HL-60/S4 treated with phorbol 12-myristate 13-acetate at 8.2 ng/mL for 4 days and 3 days (cell line): ENCODE measurements around the gene RASA3.
"Not testable (repeated sequence)": the region's sequence is repeated elsewhere in the genome, so short reads cannot be mapped to it uniquely, and the experiment has no call there.

Source experiments
- in situ Hi-C: fragments of 300-500 bp; cut with MboI; formaldehyde crosslinking; loops from 2 replicates; pipeline ENCODE4 v1.15.0; 2022; ENCODE audit warnings: low sequenced_read_pairs

The RASA3 gene

GRCh38 chr13:113996081-113996911 lies 136.1 kb downstream of the RASA3 start:
- in situ Hi-C loops = no loop called here

GRCh38 chr13:113995051-113995601 lies 137.3 kb downstream of the RASA3 start:
- in situ Hi-C loops = no loop called here

- in situ Hi-C loops = no loop called here
Measured at GRCh38 chr13:113992276-113993005, 140.0 kb downstream of the RASA3 start.

DNA sequence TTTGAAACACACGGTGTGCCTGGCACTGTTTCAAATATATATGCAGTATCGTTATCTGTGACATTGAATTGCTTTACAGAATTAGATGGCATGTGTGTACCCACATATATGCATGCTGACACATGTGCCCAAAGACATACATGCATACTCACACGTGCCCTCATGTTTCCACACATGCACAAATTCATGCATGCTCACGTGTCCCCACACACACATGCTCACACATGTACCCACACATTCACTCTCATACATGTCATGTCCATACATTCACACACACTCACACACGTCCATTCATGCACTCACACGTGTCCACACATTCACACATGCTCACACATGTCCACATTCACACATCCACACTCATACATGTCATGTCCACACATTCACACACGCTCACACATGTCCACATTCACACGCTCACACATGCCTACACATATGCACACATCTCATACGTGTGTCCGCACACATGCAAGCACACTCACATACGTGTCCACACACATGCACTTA lies 140.7 kb downstream of the RASA3 start:
- in situ Hi-C loops = no loop called here

DNA sequence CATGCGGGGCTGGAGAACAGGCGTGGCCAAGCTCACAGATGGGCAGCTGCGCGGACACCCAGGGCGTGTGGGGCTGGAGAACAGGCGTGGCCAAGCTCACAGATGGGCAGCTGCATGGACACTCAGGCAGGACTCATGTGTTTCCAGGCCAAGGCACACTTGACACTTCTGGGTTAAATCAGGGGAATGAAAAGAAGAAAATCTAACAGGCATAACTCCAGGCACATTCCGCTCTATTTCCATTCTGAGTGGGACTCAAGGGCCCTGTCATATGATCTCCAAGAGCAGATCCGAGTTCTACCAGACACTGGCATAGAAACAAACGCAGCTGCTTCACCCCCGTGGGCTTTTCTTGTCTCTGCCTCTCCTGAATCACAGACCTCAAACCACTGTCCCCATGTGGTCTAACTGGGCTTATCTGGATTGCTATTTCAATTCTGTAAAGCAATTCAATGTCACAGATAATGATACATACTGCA lies 141.2 kb downstream of the RASA3 start:
- in situ Hi-C loops = no loop called here

GRCh38 chr13:113990321-113990837 lies 142.0 kb downstream of the RASA3 start:
- in situ Hi-C loops = no loop called here

DNA sequence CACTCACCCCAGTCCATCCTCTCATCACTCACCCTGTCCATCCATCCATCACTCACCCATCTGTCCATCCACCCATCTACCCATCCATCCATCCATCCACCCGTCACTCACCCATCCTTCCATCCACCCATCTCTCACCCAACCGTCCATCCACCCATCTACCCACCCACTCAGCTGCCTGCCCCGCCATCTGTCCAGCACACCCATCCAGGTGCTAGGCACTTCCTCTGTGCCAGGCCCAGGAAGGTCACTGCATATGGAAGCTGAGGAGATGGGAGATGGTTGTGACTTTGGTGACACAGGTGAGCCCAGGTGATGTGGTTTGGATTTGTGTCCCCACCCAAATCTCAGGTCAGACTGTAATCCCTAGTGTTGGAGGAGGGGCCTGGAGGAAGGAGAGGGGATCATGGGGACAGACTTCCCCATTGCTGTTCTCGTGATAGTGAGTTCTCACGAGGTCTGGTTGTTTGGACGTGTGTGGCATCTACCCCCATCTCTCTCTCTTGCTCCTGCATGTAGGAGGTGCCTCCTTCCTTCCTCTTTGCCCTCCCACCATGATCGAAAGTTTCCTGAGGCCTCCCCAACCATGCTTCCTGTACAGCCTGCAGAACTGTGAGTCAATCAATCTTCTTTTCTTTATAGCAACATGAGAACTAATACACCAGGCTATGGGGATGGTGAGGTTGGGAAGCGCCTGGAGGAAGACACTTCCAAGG lies 142.7 kb downstream of the RASA3 start:
- in situ Hi-C loops = no loop called here

DNA sequence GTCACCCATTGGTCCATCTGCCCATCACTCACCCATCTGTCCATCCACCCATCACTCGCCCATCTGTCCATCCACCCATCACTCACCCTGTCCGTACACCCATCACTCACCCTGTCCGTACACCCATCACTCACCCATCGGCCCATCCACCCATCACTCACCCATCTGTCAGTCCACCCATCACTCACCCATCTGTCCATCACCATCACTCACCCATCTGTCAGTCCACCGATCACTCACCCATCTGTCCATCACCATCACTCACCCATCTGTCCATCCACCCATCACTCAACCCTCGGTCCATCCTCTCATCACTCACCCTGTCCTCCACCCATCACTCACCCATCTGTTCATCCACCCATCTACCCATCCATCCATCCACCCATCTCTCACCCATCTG lies 143.6 kb downstream of the RASA3 start:
- in situ Hi-C loops = not testable (repeated sequence)

- in situ Hi-C loops = no loop called here
Measured at GRCh38 chr13:113982296-113982661, 150.1 kb downstream of the RASA3 start.

GRCh38 chr13:113981611-113982295 lies 150.7 kb downstream of the RASA3 start:
- in situ Hi-C loops = no loop called here

DNA sequence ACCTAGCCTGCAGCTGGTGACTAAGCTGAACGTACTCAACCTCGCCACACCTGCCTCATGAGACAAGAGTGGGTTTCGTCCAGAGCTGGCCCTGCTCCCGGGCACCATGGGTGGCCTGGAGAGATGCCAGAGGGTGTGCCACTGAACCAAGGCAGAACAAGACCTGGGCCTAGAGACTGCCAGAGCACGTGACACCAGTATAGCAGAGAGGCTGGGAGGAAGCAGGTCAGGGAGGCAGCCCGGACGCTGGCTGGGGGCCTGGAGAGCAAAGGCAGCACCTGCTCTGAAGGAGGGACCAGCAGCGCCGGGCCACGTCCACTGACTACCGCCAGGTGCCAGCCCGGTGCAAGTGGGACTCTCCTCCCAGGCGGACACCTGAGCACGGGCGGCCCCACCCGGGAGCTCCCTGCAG lies 151.2 kb downstream of the RASA3 start:
- in situ Hi-C loops = no loop called here

DNA sequence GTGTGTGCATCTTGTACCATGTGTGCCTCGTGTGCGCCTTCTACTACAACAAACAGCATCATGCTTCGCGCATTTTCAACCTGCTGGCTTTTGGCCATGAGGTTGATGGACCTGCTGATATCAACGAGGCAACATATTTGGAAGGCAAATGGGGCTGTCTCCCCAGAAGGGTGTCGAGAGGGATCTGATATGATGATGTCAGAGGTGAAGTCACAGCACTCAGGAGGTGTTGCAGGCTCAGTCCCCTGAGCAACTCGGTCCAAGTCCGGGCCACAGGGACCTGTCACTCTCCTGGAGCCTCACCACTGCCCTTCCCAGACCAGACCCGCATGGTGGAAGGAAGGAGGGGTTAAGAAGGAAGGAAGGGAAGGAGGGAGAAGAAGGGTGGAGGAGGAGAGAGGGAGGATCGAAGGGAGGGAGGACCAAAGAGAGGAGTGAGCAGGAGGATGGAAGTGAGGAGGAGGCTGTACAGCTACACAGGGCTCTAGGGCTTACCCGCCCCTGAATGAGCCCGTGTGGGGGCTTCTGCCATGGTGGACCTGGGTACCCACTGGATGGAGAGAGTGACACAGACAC lies 151.8 kb downstream of the RASA3 start:
- in situ Hi-C loops = no loop called here

DNA sequence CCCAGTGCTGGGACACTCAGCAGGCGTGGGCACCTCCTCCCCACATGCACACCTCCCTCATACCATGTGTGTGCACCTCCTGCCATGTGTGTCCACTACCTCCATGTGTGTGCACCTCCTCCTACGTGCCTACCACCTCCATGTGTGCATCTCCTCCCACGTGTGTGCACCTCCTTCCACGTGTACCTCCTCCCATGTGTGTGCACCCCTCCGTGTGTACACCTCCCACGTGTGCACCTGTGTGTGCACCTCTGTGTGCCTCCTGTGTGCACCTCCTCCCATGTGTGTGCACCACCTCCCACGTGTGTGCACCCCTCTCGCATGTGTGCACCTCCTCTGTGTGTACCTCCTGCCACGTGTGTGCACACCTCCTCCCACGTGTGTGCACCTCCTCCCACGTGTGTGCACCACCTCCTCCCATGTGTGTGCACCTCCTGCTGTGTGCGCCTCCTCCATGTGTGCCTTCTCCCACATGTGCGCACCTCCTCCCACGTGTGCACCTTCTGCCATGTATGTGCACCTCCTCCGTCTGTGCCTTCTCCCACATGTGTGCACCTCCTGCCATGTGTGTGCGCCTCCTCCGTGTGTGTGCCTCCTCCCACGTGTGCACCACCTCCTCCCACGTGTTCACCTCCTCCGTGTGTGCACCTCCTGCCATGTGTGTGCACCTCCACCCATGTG lies 152.5 kb downstream of the RASA3 start:
- in situ Hi-C loops = no loop called here

DNA sequence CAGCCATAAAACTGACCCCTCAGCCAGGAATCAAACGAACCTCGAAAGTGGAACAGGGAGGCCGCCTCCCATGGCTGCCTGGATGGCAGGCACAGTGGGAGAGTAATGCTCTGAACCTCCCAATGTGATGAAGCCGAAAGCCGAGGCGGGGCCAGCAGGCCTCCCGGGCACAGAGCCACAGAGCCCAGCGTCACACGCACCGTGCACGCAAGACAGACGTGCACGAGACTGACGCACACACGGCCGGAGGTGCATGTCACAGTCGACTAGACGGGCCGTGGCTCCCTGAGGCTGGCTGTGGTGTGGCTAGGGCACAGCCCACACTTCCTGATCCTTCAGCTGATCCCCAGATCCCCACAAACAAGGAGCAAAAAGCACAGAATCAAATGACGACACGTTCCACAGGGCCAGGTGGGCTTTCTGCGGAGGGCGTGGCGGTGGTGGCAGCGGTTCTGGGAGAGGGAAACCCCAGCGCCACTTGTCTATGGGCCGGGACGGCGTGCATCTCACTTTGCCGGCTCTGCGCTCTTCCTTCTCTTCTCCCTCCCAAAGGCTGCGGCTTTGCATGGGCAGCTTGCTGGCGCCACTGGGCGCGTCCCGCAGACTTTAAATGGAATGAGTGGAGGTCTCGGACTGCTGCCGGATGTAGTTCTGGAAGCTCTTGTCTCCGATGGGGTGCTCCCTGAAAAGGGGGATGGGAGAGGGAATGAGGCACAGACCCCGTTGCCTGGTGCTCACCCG lies 153.5 kb downstream of the RASA3 start:
- in situ Hi-C loops = no loop called here

DNA sequence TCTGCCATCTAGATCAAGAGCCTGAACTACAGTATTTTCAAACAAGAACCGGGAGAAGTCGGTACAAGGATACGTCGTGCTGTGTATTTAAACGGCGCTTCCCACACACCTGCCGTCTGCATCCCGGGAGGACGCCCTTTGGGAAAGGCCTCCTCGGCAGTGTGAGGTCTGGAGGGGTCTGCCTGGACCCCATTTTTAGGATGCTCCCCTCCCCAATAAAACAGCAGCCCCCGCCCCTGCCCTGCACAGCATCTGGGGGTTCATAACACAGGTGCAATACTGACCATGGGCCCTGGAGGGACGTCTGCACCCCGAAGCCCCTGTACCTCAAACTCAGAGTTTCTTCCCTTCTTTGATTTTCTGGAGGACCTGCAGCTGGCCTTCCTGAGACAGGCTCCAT lies 154.4 kb downstream of the RASA3 start:
- in situ Hi-C loops = no loop called here

GRCh38 chr13:113976711-113977684 lies 155.4 kb downstream of the RASA3 start:
- in situ Hi-C loops = no loop called here

DNA sequence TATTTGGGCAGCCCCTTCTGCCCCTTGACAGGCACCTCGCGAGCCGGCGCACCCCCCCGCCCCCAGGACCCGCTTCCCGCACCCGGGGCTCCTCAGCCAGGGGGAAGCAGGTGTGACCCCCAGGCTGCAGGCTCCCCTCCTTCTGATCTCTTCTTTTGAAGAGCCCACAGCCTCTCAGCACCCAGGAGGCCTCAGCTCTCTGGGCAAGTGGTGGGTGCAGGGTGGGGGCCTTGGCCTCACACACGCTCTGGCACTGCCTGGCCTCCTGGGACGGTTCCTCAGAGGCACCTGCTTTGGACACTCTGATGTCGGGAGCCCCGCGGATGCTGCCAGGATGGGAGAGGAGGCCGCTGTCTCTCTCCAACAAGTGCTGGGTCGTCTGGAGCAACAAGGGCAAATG lies 157.0 kb downstream of the RASA3 start:
- in situ Hi-C loops = no loop called here
